ENCODE results near the gene SMCO4.
"Not testable (repeated sequence)": the region's sequence is repeated elsewhere in the genome, so short reads cannot be mapped to it uniquely, and the experiment has no call there.

Gene SMCO4

GRCh38 chr11:93560199-93560932, 17.2 kb upstream of the SMCO4 start:
- no peak for DNase-seq (ENCODE audit: low read depth, low spot score)

GRCh38 chr11:93559681-93560080, 16.5 kb upstream of the SMCO4 start:
- DNase-seq (ENCODE audit: low read depth, low spot score): no peak

GRCh38 chr11:93552874-93553273, 9.7 kb upstream of the SMCO4 start:
- DNase-seq (ENCODE audit: low read depth, low spot score): no peak

GRCh38 chr11:93549976-93550375, 6.8 kb upstream of the SMCO4 start:
- DNase-seq (ENCODE audit: low read depth, low spot score): no peak

- DNase-seq (ENCODE audit: low read depth, low spot score): no peak
Measured at GRCh38 chr11:93548679-93549319, 5.6 kb upstream of the SMCO4 start.

GRCh38 chr11:93547773-93548172, 4.6 kb upstream of the SMCO4 start:
- DNase-seq (ENCODE audit: low read depth, low spot score): no peak

- no peak for DNase-seq (ENCODE audit: low read depth, low spot score)
Measured at GRCh38 chr11:93547028-93547427, 3.8 kb upstream of the SMCO4 start.

GRCh38 chr11:93545566-93545965, 2.4 kb upstream of the SMCO4 start:
- DNase-seq (ENCODE audit: low read depth, low spot score): no peak

- DNase-seq (ENCODE audit: low read depth, low spot score): no peak
Measured at GRCh38 chr11:93542811-93543229, 371 bp downstream of the SMCO4 start.

- DNase-seq (ENCODE audit: low read depth, low spot score): no peak
Measured at GRCh38 chr11:93541884-93542810, 1.0 kb downstream of the SMCO4 start.

- no peak for DNase-seq (ENCODE audit: low read depth, low spot score)
Measured at GRCh38 chr11:93540896-93541553, 2.2 kb downstream of the SMCO4 start.

- DNase-seq (ENCODE audit: low read depth, low spot score): no peak
Measured at GRCh38 chr11:93540337-93540736, 2.9 kb downstream of the SMCO4 start.

- no peak for DNase-seq (ENCODE audit: low read depth, low spot score)
Measured at GRCh38 chr11:93537767-93538261, 5.4 kb downstream of the SMCO4 start.

- DNase-seq (ENCODE audit: low read depth, low spot score): no peak
Measured at GRCh38 chr11:93537049-93537448, 6.1 kb downstream of the SMCO4 start.

- DNase-seq (ENCODE audit: low read depth, low spot score): no peak
Measured at GRCh38 chr11:93536101-93536861, 6.9 kb downstream of the SMCO4 start.

- DNase-seq (ENCODE audit: low read depth, low spot score): not testable (repeated sequence)
Measured at GRCh38 chr11:93535578-93535977, 7.6 kb downstream of the SMCO4 start.

- DNase-seq (ENCODE audit: low read depth, low spot score): no peak
Measured at GRCh38 chr11:93532806-93533205, 10.4 kb downstream of the SMCO4 start.

GRCh38 chr11:93532281-93532789, 10.9 kb downstream of the SMCO4 start:
- DNase-seq (ENCODE audit: low read depth, low spot score): no peak

GRCh38 chr11:93530468-93530826, 12.7 kb downstream of the SMCO4 start:
- no peak for DNase-seq (ENCODE audit: low read depth, low spot score)

- DNase-seq (ENCODE audit: low read depth, low spot score): no peak
Measured at GRCh38 chr11:93529707-93530467, 13.3 kb downstream of the SMCO4 start.

Data from brain pericyte (primary cell).